ENCODE data around the gene ADAMTS19. TPM values are rescaled to one million over a fixed set of nuclear protein-coding genes. Genes with fewer than 3 reads are reported as not detected.

Gene ADAMTS19
- total and polyA plus RNA-seq, 9 of the 15 experiments (the other 6 are each of a cell fraction or from before 2014, with no cell fraction given) = not detected

- no peak for TF ChIP-seq ZBTB40 (IDR thresholded peaks at IDR 0.05)
- TF ChIP-seq ZBTB40 (CRISPR knock-in tag; IDR thresholded peaks at IDR 0.05) = no peak
- no peak for TF ChIP-seq ADNP (tag; IDR thresholded peaks at IDR 0.05)
- TF ChIP-seq CTCF (IDR thresholded peaks at IDR 0.05 in 2 of 3, conservative IDR thresholded peaks at IDR 0.05 in 1 of 3; ENCODE audit: insufficient read depth in 2 of 3, low read depth in 1 of 3, low read length in 3 of 3) = peak; percentile 93 to 99 (median 98)
- 0 out of 2 replicates have a peak, but pooled peaks have one; percentile 24 for TF ChIP-seq JUND (IDR thresholded peaks at IDR 0.05; ENCODE audit: borderline replicate concordance, low read depth, low read length)
- TF ChIP-seq JUND (tag; IDR thresholded peaks at IDR 0.05; ENCODE audit: borderline replicate concordance, low read depth, low read length) = no peak
- TF ChIP-seq KLF16 (IDR thresholded peaks at IDR 0.05) = peak; percentile 60; the same call in 1 of the 2 replicates
- TF ChIP-seq ESRRB (CRISPR knock-in tag; IDR thresholded peaks at IDR 0.05; ENCODE audit: borderline replicate concordance) = no peak
- 0 out of 3 replicates have a peak, but pooled peaks of 1 of the 2 experiments have one; percentile 20 for TF ChIP-seq CBX3 (IDR thresholded peaks at IDR 0.05; ENCODE audit: borderline replicate concordance in 1 of 2, low read length in 2 of 2)
- TF ChIP-seq CREM (IDR thresholded peaks at IDR 0.05; ENCODE audit: low read depth) = peak; percentile 24; the same call in 1 of the 2 replicates
- TF ChIP-seq ARID3A (IDR thresholded peaks at IDR 0.05; ENCODE audit: borderline replicate concordance, low read depth, low read length) = peak; percentile 68; the same call in 1 of the 2 replicates
- no peak for TF ChIP-seq SAP30 (IDR thresholded peaks at IDR 0.05; ENCODE audit: borderline replicate concordance, insufficient read depth, low read depth, low read length, poor library complexity, severe bottlenecking)
- TF ChIP-seq CC2D1A (IDR thresholded peaks at IDR 0.05) = no peak
Observed at GRCh38 chr5:129767927-129768380, 307.9 kb downstream of the ADAMTS19 start (continued).

Measured in K562 (cell line).